ENCODE data around the gene ISCA2.
"Not testable (repeated sequence)": the region's sequence is repeated elsewhere in the genome, so short reads cannot be mapped to it uniquely, and the experiment has no call there.

ISCA2 gene

GRCh38 chr14:74528886-74529285, 35.3 kb downstream of the ISCA2 start:
- DNase-seq (ENCODE audit: low read depth), result no peak

- no peak for DNase-seq (ENCODE audit: low read depth)
These were observed 37.4 kb downstream of the ISCA2 start for GRCh38 chr14:74531006-74531405.

GRCh38 chr14:74531467-74531866, 37.9 kb downstream of the ISCA2 start:
- DNase-seq (ENCODE audit: low read depth), result no peak

GRCh38 chr14:74532246-74532645, 38.7 kb downstream of the ISCA2 start:
- DNase-seq (ENCODE audit: low read depth), result no peak

GRCh38 chr14:74533576-74533975, 40.0 kb downstream of the ISCA2 start:
- DNase-seq (ENCODE audit: low read depth), result no peak

- no peak for DNase-seq (ENCODE audit: low read depth)
These were observed 42.3 kb downstream of the ISCA2 start for GRCh38 chr14:74535756-74536325.

GRCh38 chr14:74536336-74536735, 42.8 kb downstream of the ISCA2 start:
- DNase-seq (ENCODE audit: low read depth), result not testable (repeated sequence)

- no peak for DNase-seq (ENCODE audit: low read depth)
These were observed 45.1 kb downstream of the ISCA2 start for GRCh38 chr14:74538411-74539391.

GRCh38 chr14:74539503-74539902, 45.9 kb downstream of the ISCA2 start:
- DNase-seq (ENCODE audit: low read depth), result no peak

GRCh38 chr14:74541225-74541624, 47.7 kb downstream of the ISCA2 start:
- no peak for DNase-seq (ENCODE audit: low read depth)

GRCh38 chr14:74542056-74542685, 48.6 kb downstream of the ISCA2 start:
- no peak for DNase-seq (ENCODE audit: low read depth)

GRCh38 chr14:74543771-74544438, 50.3 kb downstream of the ISCA2 start:
- no peak for DNase-seq (ENCODE audit: low read depth)

GRCh38 chr14:74545386-74545785, 51.8 kb downstream of the ISCA2 start:
- DNase-seq (ENCODE audit: low read depth), result no peak

- no peak for DNase-seq (ENCODE audit: low read depth)
These were observed 52.9 kb downstream of the ISCA2 start for GRCh38 chr14:74546416-74546815.
